Lower leg skin (tissue), 4 donors: ENCODE data around the gene TCP10L. TPM values are rescaled to one million over a fixed set of nuclear protein-coding genes. Genes with fewer than 3 reads are reported as not detected.
A peak's percentile ranks its signal among the peaks of the same experiment; 100 is the strongest.
"Not testable (repeated sequence)": the region's sequence is repeated elsewhere in the genome, so short reads cannot be mapped to it uniquely, and the experiment has no call there.

Source experiments
- DNase-seq, 2 donors: peaks; one replicate each; pipeline ENCODE4 v3.0.0-alpha.2; 2019; ENCODE audit warnings: low spot score in 2 of 2
- H3K4me3 ChIP-seq: fragments of 200-600 bp; sonication (generic); 2 replicates; pipeline ENCODE4 v1.5.1; 2017; ENCODE audit warnings: mild to moderate bottlenecking, low read depth; ENCODE audit not compliant: poor library complexity, severe bottlenecking
- POLR2A ChIP-seq, 2 donors: fragments of 450-650 bp; IDR thresholded peaks; one replicate each; pipeline ENCODE4 v1.6.1; 2016 to 2017; ENCODE audit warnings: antibody characterized with exemption in 2 of 2, mild to moderate bottlenecking in 1 of 2, moderate library complexity in 1 of 2
- WGBS, 2 donors: methylation state at CpG; one replicate each; pipeline ENCODE4 v1.1.5; 2018; 5-methylcytosine and 5-hydroxymethylcytosine counted together
- intact Hi-C: fragments of 100-400 bp; cut with DNase I; formaldehyde crosslinking; loops from one replicate; pipeline ENCODE4 v1.15.0; 2023; ENCODE audit warnings: low total_unique reads
- total RNA-seq, 4 donors: library from RNA; depleted of rRNA; stranded (reverse); fragments of >200 nt; gene quantifications; one replicate each; pipeline ENCODE4 v1.1.0, GENCODE V29; 2016
- TF ChIP-seq, protein P1 (sequence below), 3 donors: fragments of 450-650 bp; IDR thresholded peaks; one replicate each; pipeline ENCODE4 v1.5.1; 2016; ENCODE audit warnings: antibody characterized with exemption in 3 of 3, mild to moderate bottlenecking in 3 of 3, moderate library complexity in 2 of 3

TCP10L gene
- total RNA-seq, 4 donors from 2014 or later, result 0.25 TPM; not detected in 3

DNA sequence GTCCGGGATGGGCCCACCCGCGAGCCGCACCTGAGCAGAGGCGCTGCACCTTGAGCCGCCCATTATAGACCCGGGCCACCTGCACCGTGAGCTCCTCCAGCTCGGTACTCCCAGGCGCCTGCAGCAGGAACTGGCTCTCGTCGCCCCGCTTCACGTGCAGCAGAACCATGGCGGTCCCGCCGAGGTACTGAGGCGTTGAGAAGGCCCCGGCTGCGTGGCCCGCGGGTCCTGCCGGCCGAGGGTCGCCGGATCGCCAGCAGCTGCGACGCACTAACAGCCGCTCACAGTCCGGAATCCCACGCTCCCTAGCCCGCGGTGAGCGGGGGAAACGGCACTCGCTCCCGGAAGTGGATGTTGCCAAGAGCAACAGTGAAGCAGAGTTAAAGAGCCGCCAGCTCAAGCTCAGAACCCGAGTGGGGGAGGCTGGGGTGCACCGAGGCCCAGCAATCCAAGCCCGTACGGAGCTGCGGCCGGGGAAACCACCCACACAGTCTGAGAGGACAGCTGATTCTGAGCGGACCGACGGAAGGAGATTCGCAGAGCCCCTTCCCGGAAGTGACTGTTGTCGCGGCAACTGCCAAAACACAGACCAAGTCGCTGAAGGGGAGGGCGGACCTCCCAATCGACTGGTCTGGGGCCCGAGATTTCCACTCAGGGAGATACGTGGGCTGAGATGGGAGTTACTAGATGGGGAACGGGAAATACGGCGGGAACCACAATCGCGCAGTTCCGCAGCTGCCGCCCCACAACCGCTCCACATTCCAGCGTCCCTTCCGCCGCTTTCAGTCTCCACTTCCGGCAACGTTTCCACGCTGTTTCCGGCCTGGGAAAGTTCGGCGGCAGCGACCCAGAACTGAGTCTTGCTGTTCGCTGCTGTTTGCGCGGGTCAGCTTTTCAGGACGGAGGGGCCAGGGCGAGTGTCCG lies 27.0 kb upstream of the TCP10L start, which contains the start of gene CFAP298:
CFAP298 (minus strand) TSS at position 303 of the 924 bp plus-strand sequence; CDS start at position 169, 134 bp downstream.
- no peak for TF ChIP-seq POLR2A (IDR thresholded peaks at IDR 0.05)
- TF ChIP-seq, protein P1, sequence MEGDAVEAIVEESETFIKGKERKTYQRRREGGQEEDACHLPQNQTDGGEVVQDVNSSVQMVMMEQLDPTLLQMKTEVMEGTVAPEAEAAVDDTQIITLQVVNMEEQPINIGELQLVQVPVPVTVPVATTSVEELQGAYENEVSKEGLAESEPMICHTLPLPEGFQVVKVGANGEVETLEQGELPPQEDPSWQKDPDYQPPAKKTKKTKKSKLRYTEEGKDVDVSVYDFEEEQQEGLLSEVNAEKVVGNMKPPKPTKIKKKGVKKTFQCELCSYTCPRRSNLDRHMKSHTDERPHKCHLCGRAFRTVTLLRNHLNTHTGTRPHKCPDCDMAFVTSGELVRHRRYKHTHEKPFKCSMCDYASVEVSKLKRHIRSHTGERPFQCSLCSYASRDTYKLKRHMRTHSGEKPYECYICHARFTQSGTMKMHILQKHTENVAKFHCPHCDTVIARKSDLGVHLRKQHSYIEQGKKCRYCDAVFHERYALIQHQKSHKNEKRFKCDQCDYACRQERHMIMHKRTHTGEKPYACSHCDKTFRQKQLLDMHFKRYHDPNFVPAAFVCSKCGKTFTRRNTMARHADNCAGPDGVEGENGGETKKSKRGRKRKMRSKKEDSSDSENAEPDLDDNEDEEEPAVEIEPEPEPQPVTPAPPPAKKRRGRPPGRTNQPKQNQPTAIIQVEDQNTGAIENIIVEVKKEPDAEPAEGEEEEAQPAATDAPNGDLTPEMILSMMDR (IDR thresholded peaks at IDR 0.05), result no peak
- 0% methylated on average over 53 to 63 of the region's 81 CpGs for WGBS, 2 donors

DNA sequence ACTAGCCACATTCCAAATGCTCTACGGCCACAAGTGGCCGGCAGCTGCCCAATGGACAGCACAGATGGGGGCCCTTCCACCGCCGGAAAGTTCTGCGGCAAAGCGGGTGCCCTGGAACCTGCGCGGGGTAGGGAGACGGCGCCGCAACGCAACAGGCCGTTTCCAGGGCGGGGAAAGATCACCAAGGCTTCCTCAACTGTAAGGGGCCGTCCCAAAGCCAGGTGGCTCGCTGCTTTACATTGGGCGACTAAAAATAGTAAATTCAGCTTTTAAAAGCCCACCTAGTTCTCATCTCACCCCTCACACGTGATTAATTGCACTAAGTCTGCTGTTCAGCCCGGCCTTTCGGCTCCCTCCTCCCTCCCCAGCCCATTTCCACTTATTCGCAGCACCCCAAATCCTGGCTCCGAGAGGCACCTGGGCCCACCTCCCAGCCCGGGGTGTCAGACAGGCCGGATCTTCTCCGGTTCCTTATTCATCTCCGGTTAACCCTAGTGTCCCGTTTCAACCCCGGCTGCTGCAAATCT lies 26.2 kb upstream of the TCP10L start:
- DNase-seq, result no peak
- intact Hi-C loops, result no loop called here
- peak overlapping the region; percentile 84 for H3K4me3 ChIP-seq
- TF ChIP-seq, protein P1 (IDR thresholded peaks at IDR 0.05), result no peak
- TF ChIP-seq POLR2A (IDR thresholded peaks at IDR 0.05), result no peak
- 0 to 1% methylated on average over 17 to 28 of the region's 28 CpGs for WGBS, 2 donors

More for the DNA sequence above, 27.0 kb upstream of the TCP10L start, which contains the start of gene CFAP298:
- DNase-seq, result peak; percentile 86 to 96
- intact Hi-C loops, result no loop called here
- peak within 1 kb of the TSS; percentile 84 for H3K4me3 ChIP-seq

DNA sequence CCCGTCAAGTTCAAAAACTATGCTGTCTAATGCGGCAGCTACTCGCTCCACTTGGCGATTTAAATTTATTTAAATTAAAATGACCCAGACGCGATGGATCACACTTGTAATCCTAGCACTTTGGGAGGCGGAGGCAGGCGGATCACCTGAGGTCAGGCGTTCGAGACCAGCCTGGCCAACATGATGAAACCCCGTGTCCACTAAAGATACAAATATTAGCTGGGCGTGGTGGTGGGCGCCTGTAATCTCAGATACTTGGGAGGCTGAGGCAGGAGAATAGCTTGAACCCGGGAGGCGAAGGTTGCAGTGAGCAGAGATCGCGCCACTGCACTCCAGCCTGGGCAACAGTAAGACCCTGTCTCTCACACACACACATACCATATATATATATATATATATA lies 25.6 kb upstream of the TCP10L start:
- DNase-seq, H3K4me3 ChIP-seq, intact Hi-C loops: not testable (repeated sequence)
- WGBS, 2 donors, result 84% methylated on average over 17 of the region's 17 CpGs

DNA sequence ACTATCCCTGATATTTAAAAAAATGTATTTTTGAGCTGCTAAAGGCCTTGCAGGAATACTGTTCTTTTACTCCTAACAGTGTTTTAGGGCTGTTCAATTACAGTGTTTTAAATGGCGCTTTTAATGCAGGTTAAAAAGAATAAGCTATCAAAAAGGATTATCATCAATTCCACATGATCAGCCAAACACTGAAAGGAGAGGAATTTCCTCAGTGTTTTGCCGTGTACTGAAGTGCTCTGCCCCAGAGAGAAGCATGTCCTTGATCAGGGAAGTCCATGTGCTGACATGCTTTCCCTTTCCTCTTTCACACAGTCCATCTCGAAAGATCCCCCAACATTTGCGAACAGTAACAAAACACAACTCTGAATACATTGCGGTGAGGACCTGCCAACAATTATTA lies 23.5 kb upstream of the TCP10L start:
- intact Hi-C loops, result loop anchor here (10.0 kb wide), 2 partner anchors 204 to 744 kb away; no protein-coding TSS in a partner anchor
- no peak for DNase-seq
- H3K4me3 ChIP-seq, result no peak overlapping the region
- TF ChIP-seq, protein P1 (IDR thresholded peaks at IDR 0.05), result no peak
- TF ChIP-seq POLR2A (IDR thresholded peaks at IDR 0.05), result no peak
- WGBS, 2 donors, result 89 to 90% methylated on average over 5 of the region's 5 CpGs

DNA sequence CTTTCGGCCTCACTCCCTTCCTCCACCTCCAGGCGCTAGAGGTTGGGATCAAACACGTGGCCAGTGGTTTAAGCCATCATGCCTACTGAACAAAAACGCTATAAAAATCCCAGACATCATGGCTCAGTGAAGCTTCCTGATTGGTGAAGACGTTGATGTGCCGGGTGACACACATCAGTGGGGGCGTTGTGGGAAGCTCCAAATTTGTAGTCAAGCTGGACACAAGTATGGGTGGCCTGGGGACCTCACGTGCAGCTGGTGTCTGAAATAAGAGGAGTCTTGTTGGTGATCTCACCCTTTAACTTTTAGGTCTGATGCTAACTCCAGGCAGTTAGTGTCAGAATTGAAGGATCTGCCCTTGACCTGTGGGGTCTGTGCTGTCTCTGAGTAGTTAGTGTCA lies 20.1 kb upstream of the TCP10L start:
- no peak overlapping the region for H3K4me3 ChIP-seq
- TF ChIP-seq, protein P1 (IDR thresholded peaks at IDR 0.05), result no peak
- no peak for TF ChIP-seq POLR2A (IDR thresholded peaks at IDR 0.05)
- intact Hi-C loops, result loop anchor here (10.0 kb wide), 2 partner anchors 201 to 741 kb away; no protein-coding TSS in a partner anchor
- DNase-seq, result peak in 1 of 2 donors; percentile 28
- WGBS, 2 donors, result 86 to 88% methylated on average over 8 of the region's 8 CpGs

DNA sequence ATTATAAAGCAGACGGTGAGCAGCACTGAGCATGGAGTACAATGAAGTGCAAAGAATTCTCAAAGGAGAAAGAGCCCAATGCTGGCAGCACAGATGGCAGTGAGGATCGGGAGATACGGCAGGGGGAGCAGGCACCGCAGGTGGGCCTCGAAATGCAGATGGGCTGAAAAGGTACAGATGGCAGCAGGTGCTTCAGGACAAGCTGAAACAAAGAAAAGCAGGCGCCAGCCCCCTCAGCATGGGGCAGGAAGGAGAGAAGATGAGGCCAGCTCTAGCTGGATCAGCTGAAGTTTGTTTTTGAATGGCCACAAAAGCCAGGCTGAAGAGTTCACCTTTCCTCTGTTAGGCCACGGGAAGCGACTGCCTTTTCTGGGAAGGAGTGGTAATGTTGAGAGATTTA lies 19.1 kb upstream of the TCP10L start:
- no peak for TF ChIP-seq POLR2A (IDR thresholded peaks at IDR 0.05)
- TF ChIP-seq, protein P1 (IDR thresholded peaks at IDR 0.05), result no peak
- WGBS, 2 donors, result 84 to 85% methylated on average over 8 of the region's 8 CpGs
- intact Hi-C loops, result loop anchor here (10.0 kb wide), 2 partner anchors 200 to 740 kb away; no protein-coding TSS in a partner anchor

More for the DNA sequence above, 19.1 kb upstream of the TCP10L start:
- peak in 1 of 2 donors; percentile 71 for DNase-seq
- H3K4me3 ChIP-seq, result no peak overlapping the region
